OCI-LY3 (cell line): ENCODE data around the gene JAKMIP1.

Source experiments
- H2AFZ ChIP-seq: fragments of 200-600, 300-600 bp; shearing (Covaris generic); 2 replicates; pipeline ENCODE4 v1.6.0; 2014; ENCODE audit warnings: antibody characterized with exemption, low read depth, low read length
- H3K27ac ChIP-seq: fragments of 200-600, 300-600 bp; sonication (generic); 2 replicates; pipeline ENCODE4 v1.5.1; 2014; ENCODE audit warnings: mild to moderate bottlenecking, low read length, moderate library complexity, mixed read lengths
- H3K27me3 ChIP-seq: fragments of 200-600, 300-600 bp; sonication (generic); 2 replicates; pipeline ENCODE4 v1.6.1; 2014; ENCODE audit warnings: low read depth, low read length, mixed read lengths
- H3K36me3 ChIP-seq: fragments of 200-600, 300-600 bp; sonication (generic); replicated peaks from 2 replicates; pipeline ENCODE3; 2014; ENCODE audit warnings: low read depth, low read length, mixed read lengths
- H3K4me1 ChIP-seq: fragments of 300-600, 200-600 bp; sonication (generic); 2 replicates; pipeline ENCODE4 v1.6.1; 2014; ENCODE audit warnings: low read length, mixed read lengths
- H3K4me2 ChIP-seq: fragments of 200-600, 300-600 bp; sonication (generic); 2 replicates; pipeline ENCODE4 v1.6.1; 2014; ENCODE audit warnings: low read length, mixed read lengths
- H3K4me3 ChIP-seq: fragments of 300-600, 200-600 bp; sonication (generic); 2 replicates; pipeline ENCODE4 v1.5.1; 2014; ENCODE audit warnings: antibody characterized with exemption, mild to moderate bottlenecking, low read length, moderate library complexity
- H3K79me2 ChIP-seq: fragments of 300-600, 200-600 bp; shearing (Covaris generic); 2 replicates; pipeline ENCODE4 v1.6.1; 2014; ENCODE audit warnings: mild to moderate bottlenecking, low read length, mixed read lengths
- H3K9ac ChIP-seq: fragments of 300-600, 200-600 bp; shearing (Covaris generic); 2 replicates; pipeline ENCODE4 v1.6.0; 2014; ENCODE audit warnings: mild to moderate bottlenecking, low read length, moderate library complexity
- H3K9me3 ChIP-seq: fragments of 200-600, 300-600 bp; shearing (Covaris generic); 2 replicates; pipeline ENCODE4 v1.6.1; 2014; ENCODE audit warnings: low read length, mixed read lengths; ENCODE audit not compliant: insufficient read depth
- H4K20me1 ChIP-seq: fragments of 200-600, 300-600 bp; sonication (generic); 2 replicates; pipeline ENCODE4 v1.6.1; 2016; ENCODE audit warnings: low read length, mixed read lengths; ENCODE audit not compliant: insufficient read depth
- EZH2phosphoT487 ChIP-seq: fragments of 200-600 bp; shearing (Covaris generic); IDR thresholded peaks from 2 replicates; pipeline ENCODE4 v1.6.1; 2018; ENCODE audit warnings: antibody characterized with exemption, mixed run types, low read depth
- TF ChIP-seq, protein P1 (sequence below): fragments of 200-600, 300-600 bp; sonication (generic); IDR thresholded peaks from 2 replicates; pipeline ENCODE4 v1.5.1; 2014; ENCODE audit warnings: antibody characterized with exemption, low read length, low read depth

JAKMIP1 gene

DNA sequence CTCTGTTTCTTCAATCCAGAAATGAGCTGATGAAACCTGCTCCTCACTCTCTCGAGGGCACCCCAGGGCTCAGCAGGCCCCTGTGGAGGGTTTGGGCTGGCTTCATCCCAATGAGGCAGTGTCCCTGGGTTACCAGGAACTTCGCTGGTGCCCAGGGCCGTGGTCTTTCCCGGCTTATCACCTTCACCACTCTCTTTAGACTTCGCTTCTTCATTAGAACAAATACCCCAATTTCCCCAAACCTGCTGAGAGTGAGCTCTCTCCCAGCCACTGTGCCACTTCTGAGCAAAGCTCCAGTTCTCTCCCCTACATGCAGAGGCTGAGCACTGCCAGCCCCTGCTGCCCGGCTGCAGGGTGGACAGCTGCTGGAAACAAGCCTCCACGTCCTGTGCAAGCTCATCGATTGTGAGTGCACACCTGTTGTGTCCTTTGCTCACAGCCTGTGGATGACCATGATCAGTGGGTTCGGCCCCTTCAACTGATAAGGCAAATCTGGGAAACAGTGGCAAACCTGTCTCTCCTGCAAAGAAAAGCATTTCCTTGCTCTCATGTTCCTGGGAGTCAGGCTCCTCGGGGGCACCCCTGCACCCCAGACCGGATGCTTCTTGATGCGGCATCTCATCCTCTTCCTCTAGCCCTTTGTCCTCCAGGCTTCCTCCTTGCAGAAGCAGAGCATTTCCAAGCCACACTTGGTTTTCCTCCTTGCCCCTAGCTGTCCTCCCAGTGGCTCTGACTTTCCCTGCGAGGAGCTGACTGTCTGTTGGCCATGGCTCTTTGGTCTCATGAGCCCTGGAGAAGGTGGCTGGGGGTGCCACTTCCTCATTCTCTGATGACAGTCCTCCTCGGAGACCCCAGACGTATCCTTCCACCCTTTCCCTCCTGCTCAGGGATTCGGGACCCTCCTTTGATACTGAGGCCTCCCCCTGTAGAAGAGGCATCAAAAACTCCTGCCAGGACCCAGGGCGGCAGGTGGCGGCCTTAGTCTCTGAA, 210.8 kb downstream of the JAKMIP1 start:
- no peak overlapping the region for H3K4me3 ChIP-seq
- 0 out of 2 replicates have a peak, but pooled peaks cover 2% of the 10 kb centered on the region for H3K9me3 ChIP-seq
- H3K9ac ChIP-seq = no peak overlapping the region
- H3K4me1 ChIP-seq = no peaks in the 10 kb centered on the region
- no peak overlapping the region for H2AFZ ChIP-seq
- H3K36me3 ChIP-seq = no peaks in the 10 kb centered on the region
- TF ChIP-seq, protein P1, sequence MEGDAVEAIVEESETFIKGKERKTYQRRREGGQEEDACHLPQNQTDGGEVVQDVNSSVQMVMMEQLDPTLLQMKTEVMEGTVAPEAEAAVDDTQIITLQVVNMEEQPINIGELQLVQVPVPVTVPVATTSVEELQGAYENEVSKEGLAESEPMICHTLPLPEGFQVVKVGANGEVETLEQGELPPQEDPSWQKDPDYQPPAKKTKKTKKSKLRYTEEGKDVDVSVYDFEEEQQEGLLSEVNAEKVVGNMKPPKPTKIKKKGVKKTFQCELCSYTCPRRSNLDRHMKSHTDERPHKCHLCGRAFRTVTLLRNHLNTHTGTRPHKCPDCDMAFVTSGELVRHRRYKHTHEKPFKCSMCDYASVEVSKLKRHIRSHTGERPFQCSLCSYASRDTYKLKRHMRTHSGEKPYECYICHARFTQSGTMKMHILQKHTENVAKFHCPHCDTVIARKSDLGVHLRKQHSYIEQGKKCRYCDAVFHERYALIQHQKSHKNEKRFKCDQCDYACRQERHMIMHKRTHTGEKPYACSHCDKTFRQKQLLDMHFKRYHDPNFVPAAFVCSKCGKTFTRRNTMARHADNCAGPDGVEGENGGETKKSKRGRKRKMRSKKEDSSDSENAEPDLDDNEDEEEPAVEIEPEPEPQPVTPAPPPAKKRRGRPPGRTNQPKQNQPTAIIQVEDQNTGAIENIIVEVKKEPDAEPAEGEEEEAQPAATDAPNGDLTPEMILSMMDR = no peak
- TF ChIP-seq EZH2phosphoT487 = no peak
- no peaks in the 10 kb centered on the region for H4K20me1 ChIP-seq
- H3K79me2 ChIP-seq = no peaks in the 10 kb centered on the region
- H3K27ac ChIP-seq = no peak overlapping the region
- H3K4me2 ChIP-seq = no peak overlapping the region
- H3K27me3 ChIP-seq = 0 out of 2 replicates have a peak, but pooled peaks cover 3% of the 10 kb centered on the region

DNA sequence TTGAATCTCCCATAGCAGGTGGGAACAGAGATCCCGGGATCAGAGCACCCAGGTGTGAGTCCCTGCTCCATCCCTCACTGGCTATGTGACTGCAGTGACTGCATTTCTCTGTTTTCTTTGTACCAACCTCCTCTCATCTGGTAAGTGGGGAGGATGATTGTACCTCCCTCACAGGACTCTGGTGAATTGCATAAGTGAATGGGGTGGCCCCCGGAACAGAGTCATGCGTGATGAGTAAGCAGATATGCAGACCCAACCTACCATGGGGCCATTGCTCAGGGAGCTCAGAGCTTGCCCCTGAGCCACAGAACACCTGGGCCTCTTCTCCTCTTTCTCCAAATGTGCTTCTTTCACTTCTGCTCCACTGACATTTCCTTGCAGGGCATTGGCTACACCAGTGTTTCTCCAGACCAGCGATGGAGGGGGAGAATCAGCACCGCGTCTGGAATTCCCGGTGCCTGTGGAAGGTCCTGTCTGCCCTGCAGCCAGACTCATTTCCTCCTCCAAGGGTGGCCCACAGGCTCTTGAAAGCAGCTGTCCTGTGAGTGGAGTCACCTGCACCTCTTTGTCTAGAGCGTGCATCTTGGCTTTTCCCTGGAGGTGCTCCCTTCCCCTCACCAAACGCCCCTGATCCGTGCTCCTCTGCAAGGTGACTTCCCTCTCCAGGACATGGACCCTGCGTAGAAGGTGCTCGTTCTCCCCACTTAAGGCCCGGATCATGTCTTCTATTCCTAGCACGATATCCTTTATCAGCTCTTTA, 212.1 kb downstream of the JAKMIP1 start:
- Histone ChIP-seq H3K4me1 (no peaks in the 10 kb centered on the region), H3K27me3 (0 out of 2 replicates have a peak, but pooled peaks cover 3% of the 10 kb centered on the region), H3K79me2 (no peaks in the 10 kb centered on the region), H3K4me2 (no peak overlapping the region), H3K9me3 (0 out of 2 replicates have a peak, but pooled peaks cover 5% of the 10 kb centered on the region), H4K20me1 (no peaks in the 10 kb centered on the region), H3K27ac (no peak overlapping the region), H3K36me3 (no peaks in the 10 kb centered on the region), H3K9ac (no peak overlapping the region), H3K4me3 (no peak overlapping the region), H2AFZ (no peak overlapping the region)
- TF ChIP-seq EZH2phosphoT487 = no peak
- TF ChIP-seq, protein P1 = no peak

DNA sequence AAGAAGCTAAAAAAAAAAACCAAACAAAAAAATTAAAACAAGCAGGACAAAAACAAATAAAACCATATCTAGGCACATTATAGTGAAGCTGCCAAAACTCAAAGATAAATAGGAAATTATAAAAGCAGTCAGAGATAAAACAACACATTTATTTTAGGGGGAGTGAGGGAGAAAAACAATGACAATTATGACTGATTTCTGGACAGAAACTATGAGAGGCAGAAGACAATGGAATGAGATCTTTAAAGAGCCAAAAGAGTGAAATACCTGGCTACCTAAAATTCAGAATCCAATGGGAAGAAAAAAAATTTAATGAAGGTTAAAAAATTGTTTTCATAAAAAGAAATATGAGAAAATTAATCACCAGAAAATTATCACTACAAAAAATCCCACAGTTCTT, 215.5 kb downstream of the JAKMIP1 start:
- peaks cover 5% of the 10 kb centered on the region; the same call in 1 of the 2 replicates for H3K27me3 ChIP-seq
- H3K9me3 ChIP-seq = 0 out of 2 replicates have a peak, but pooled peaks cover 5% of the 10 kb centered on the region
- H3K27ac ChIP-seq = no peak overlapping the region
- no peaks in the 10 kb centered on the region for H3K36me3 ChIP-seq
- TF ChIP-seq EZH2phosphoT487 = no peak
- TF ChIP-seq, protein P1 = no peak
- no peaks in the 10 kb centered on the region for H3K4me1 ChIP-seq
- no peak overlapping the region for H3K4me3 ChIP-seq
- no peaks in the 10 kb centered on the region for H3K79me2 ChIP-seq
- H3K9ac ChIP-seq = no peak overlapping the region
- no peak overlapping the region for H3K4me2 ChIP-seq
- no peak overlapping the region for H2AFZ ChIP-seq
- no peaks in the 10 kb centered on the region for H4K20me1 ChIP-seq
